ENCODE results near the gene GAP43.

The GAP43 gene, protein sequence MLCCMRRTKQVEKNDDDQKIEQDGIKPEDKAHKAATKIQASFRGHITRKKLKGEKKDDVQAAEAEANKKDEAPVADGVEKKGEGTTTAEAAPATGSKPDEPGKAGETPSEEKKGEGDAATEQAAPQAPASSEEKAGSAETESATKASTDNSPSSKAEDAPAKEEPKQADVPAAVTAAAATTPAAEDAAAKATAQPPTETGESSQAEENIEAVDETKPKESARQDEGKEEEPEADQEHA

DNA sequence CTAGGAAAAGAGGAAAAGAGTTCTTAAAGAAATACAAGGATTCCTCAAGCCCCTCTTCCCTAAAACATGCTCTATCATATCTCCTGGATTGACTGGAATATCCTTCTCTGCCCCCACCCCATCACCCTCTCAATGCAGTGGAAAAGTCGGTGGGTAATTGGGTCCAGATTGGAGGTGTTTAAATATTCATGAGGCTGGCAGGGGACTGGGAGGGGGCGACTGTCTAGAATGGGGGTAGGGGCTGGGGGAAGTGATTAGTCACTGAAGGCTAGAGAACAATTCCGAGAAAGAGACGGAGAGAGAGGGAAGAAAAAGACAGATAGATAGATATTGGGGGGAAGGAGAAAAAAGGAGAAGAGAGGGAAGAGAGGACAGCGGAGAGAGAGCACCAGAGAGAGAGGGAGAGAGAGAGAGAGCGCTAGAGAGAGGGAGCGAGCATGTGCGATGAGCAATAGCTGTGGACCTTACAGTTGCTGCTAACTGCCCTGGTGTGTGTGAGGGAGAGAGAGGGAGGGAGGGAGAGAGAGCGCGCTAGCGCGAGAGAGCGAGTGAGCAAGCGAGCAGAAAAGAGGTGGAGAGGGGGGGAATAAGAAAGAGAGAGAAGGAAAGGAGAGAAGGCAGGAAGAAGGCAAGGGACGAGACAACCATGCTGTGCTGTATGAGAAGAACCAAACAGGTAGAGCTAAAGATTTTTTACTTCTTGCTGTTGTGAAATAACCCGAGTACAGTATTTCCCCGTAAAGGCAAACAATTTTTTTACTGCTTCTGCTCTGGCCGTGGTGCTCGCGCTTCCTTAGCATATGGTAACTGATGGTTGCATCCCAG lies at the start of gene GAP43:
Gene GAP43 (plus strand): TSS at position 467 of the 825 bp plus-strand sequence. CDS start 180 bp downstream, at position 647.
- no peak for DNase-seq (ENCODE audit: low read depth)

GRCh38 chr3:115576325-115576875 lies 46.9 kb upstream of the GAP43 start:
- DNase-seq (ENCODE audit: low read depth): no peak

DNA sequence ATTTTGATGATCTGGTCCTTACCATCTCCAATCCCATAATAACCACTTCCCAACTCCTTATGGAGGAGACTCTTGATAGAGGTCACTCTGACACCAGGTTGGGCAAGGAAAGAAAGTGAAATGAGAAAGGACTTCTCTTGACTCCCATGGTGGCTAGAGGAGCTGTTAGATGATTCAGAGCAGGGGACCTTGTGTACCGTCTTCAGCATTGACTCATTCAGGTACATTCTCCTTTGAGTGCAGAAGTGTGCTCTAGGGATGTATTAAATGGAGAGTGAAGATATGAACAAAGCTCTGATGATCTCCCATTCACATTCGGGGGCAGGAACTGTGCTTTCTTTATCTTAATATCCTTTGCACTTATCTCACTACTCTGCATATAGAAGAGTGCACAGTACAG lies 46.3 kb upstream of the GAP43 start:
- DNase-seq (ENCODE audit: low read depth): no peak

DNA sequence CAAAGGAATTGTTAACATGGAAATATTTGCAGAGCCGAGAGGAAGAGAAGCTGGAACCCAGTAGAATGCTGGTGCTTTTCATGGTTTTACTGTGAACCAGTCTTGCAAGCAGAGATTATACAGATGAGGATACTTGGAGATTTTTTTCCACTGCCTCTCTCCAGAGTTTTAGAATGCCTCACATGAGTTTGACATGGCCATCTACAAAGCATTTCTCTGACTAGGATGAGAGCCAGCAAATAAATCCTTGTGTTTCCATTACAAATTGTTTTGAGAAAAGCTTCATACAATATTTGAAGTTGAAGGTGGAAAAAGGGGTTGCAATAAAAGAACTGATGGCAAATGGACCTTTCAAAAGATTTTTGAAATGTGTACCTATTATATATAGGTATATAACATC lies 45.0 kb upstream of the GAP43 start:
- no peak for DNase-seq (ENCODE audit: low read depth)

- no peak for DNase-seq (ENCODE audit: low read depth)
These were observed 42.7 kb upstream of the GAP43 start for GRCh38 chr3:115580566-115580965.

GRCh38 chr3:115581362-115582135 lies 41.8 kb upstream of the GAP43 start:
- no peak for DNase-seq (ENCODE audit: low read depth)

DNA sequence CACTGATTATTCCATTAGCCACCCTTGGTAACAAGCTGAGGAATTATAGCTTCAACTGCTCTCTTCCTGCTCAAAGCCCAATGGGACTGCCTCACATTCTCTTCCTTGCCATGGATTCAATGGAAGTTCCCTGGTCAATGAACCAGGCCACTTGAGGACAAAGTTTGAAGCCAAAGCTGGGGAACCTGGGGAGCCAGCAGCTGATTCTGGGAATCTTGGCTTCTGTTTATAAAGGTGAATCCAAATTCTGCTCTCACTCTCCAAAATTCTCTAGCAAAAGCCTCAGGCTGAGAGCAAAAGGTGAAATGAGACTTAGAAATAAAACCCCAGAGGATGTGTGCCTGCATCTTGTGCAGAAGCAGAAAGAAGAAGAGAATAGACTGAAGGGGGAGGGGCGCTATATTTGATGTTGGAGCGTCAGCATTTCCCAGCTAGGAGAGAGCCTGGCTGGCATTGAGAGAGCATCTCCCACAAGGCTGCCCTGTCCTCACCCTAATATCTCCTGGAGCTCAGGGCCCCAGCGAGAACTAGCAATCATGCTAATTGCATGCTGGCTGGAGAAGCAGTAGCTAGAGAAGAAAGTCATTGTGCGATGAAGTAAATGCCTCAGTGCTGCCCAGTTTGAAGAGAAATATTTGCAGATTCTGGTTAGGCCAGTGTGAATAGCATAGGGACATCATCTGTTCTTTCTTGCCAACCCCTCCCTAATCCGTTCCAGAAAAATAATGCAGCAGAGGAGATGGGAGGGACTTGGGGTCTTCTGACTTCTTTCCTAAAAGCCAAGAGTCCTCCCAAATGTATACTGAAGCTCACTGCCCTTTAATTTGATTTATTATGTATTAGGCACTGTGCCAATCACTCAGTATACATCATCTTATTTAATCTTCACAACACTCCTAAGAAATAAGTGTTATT lies 34.9 kb upstream of the GAP43 start:
- no peak for DNase-seq (ENCODE audit: low read depth)

DNA sequence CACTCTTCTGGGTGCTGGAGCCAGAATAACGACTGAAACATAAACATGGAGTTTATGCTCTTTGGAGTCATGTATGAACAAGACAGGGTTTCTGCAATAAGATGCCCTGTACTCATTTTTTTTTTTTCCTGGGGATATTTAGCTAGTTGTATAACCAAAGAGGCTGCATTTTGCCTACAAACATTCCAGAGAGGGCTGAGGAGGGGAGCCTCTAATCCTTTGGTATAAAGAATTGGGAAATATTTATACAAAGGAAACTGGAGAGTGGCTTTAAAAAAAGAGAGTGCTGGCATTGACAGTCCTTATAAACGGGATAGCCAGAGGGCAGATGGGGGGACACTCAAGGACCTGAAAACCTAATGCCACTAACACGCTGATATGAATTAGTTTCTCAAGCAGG lies 32.4 kb upstream of the GAP43 start:
- DNase-seq (ENCODE audit: low read depth): no peak

- DNase-seq (ENCODE audit: low read depth): no peak
These were observed 27.6 kb upstream of the GAP43 start for GRCh38 chr3:115595611-115596275.

DNA sequence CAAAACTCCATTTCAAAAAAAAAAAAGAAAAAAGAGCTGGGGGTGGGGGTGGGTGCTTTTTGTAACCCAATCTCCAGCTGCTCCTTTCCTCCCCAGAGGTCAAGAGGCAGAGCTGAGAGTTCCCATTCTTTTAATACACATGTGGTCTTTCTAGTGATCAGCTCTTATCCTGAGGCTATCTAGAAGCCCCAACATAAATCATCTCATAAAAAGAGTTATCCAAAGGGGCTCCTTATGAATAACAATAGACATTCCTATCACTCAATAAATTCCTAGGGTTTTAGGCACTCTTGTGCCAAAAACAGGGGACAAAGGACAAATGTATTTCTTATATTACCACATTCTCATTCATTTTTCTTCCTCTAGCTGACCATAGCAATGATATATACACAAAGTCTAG lies 25.1 kb upstream of the GAP43 start:
- DNase-seq (ENCODE audit: low read depth): no peak

GRCh38 chr3:115602194-115602593 lies 21.1 kb upstream of the GAP43 start:
- DNase-seq (ENCODE audit: low read depth): no peak

GRCh38 chr3:115611630-115612029 lies 11.7 kb upstream of the GAP43 start:
- DNase-seq (ENCODE audit: low read depth): no peak

DNA sequence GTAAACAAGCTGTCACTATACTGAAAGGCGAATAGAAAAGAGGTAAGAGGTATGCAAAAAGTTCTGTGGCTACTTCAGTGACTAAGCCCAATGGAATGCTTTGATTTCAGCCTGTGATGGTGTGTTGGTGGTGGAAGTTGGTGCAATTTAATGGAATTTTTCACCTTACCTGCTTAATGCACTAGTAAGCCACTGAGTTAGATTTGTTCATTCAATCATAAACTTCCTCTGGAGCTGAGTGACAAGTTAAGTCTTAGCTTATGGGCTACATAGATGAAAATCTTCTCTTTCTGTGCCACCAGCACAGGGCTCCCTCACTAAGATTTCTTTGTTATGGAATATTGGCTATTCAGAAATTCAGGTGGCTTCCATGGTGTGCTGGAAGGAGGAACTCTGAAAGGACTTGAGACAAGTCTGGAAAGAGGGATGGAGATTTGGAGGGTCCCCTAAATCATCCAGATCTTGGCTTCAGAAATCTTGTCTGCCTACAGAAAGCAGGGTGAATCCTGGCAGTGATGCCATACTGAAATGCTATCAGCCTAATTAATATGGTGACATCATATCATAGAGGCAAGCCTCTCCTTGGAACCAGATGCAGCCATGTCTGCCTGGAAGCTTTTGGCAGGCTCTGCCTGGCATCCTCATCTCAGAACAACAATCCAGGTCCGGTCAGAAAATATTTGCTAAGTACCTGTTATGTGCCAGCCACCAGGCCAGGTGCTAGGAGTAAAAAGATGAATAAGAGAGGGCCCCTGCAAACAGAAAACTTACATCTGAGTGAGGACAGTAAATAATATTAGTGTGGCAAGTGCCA lies 8.1 kb upstream of the GAP43 start:
- no peak for DNase-seq (ENCODE audit: low read depth)

DNA sequence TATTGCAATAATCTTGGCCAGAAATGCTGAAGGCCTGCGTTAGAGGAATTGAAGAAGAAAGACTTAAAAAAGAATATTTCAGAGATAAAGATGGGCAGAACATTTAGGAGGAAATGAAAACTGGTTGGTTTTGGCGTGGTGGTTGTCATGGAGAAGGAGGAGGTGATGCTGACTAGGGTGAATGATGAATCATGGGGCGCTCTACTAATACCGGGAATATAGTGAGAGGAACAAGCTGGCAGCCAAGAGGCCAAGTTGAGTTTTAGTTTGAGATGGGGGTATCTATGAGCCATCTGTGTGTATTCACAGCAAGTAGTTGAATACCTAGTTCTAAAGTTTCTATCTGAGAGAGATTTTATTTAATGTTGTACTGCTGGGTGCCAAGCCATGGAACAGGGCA lies 6.8 kb upstream of the GAP43 start:
- no peak for DNase-seq (ENCODE audit: low read depth)

GRCh38 chr3:115617591-115617990 lies 5.7 kb upstream of the GAP43 start:
- DNase-seq (ENCODE audit: low read depth): no peak

GRCh38 chr3:115624029-115624741 lies 875 bp downstream of the GAP43 start:
- DNase-seq (ENCODE audit: low read depth): no peak

GRCh38 chr3:115624901-115625300 lies 1.6 kb downstream of the GAP43 start:
- no peak for DNase-seq (ENCODE audit: low read depth)

- DNase-seq (ENCODE audit: low read depth): no peak
These were observed 2.7 kb downstream of the GAP43 start for GRCh38 chr3:115626006-115626409.

GRCh38 chr3:115626721-115627120 lies 3.4 kb downstream of the GAP43 start:
- no peak for DNase-seq (ENCODE audit: low read depth)

All from activated T-cell treated with anti-CD3 and anti-CD28 coated beads for 1 hour (primary cell).